Osteocyte (in vitro differentiated cells): ENCODE data around the gene TMEM222. TPM values are rescaled to one million over a fixed set of nuclear protein-coding genes. Genes with fewer than 3 reads are reported as not detected.

Source experiments
- DNase-seq: peaks from one replicate; pipeline ENCODE4 v3.0.0; 2021; ENCODE audit warnings: mixed read lengths; ENCODE audit not compliant: unreplicated experiment; ENCODE audit errors: extremely low spot score
- H3K27ac Mint-ChIP-seq: one replicate; pipeline ENCODE4 v1.8.0; 2021; ENCODE audit warnings: mild to moderate bottlenecking, mixed read lengths; ENCODE audit not compliant: unreplicated experiment
- H3K27me3 Mint-ChIP-seq: one replicate; pipeline ENCODE4 v1.8.0; 2021; ENCODE audit warnings: mixed read lengths; ENCODE audit not compliant: unreplicated experiment
- H3K36me3 Mint-ChIP-seq: one replicate; pipeline ENCODE4 v1.8.0; 2021; ENCODE audit warnings: mixed read lengths; ENCODE audit not compliant: unreplicated experiment
- H3K4me1 Mint-ChIP-seq: one replicate; pipeline ENCODE4 v1.8.0; 2021; ENCODE audit warnings: mixed read lengths; ENCODE audit not compliant: unreplicated experiment
- H3K4me3 Mint-ChIP-seq: one replicate; pipeline ENCODE4 v1.8.0; 2021; ENCODE audit warnings: mild to moderate bottlenecking, moderate library complexity, mixed read lengths; ENCODE audit not compliant: unreplicated experiment
- H3K9me3 Mint-ChIP-seq: one replicate; pipeline ENCODE4 v1.8.0; 2021; ENCODE audit warnings: mixed read lengths; ENCODE audit not compliant: unreplicated experiment
- CTCF ChIP-seq: fragments of 200-600 bp; sonication (generic); IDR thresholded peaks from 2 replicates; pipeline ENCODE4 v1.5.0; 2021; ENCODE audit warnings: antibody characterized with exemption, mild to moderate bottlenecking, moderate library complexity
- total RNA-seq: library from RNA; stranded (reverse); gene quantifications from 2 replicates; pipeline ENCODE4 v1.2.1, GENCODE V29; 2021

Gene TMEM222
- total RNA-seq, 1 donor from 2014 or later, result 46.5 TPM

GRCh38 chr1:27296773-27297291 lies 25.1 kb upstream of the TMEM222 start:
- peak; percentile 67 for TF ChIP-seq CTCF
- Mint-ChIP-seq H3K36me3 (peaks cover 17% of the 10 kb centered on the region), H3K9me3 (no peaks in the 10 kb centered on the region), H3K4me3 (no peak overlapping the region), H3K27ac (no peak overlapping the region), H3K4me1 (peaks cover 41% of the 10 kb centered on the region), H3K27me3 (no peaks in the 10 kb centered on the region)
- peak; percentile 92 for DNase-seq

- H3K27me3 Mint-ChIP-seq, result no peaks in the 10 kb centered on the region
- TF ChIP-seq CTCF, result no peak
- H3K4me1 Mint-ChIP-seq, result peaks cover 46% of the 10 kb centered on the region
- no peaks in the 10 kb centered on the region for H3K9me3 Mint-ChIP-seq
- H3K4me3 Mint-ChIP-seq, result no peak overlapping the region
- no peak for DNase-seq
- H3K36me3 Mint-ChIP-seq, result peaks cover 16% of the 10 kb centered on the region
- H3K27ac Mint-ChIP-seq, result peak overlapping the region; percentile 97
These were observed 24.1 kb upstream of the TMEM222 start for GRCh38 chr1:27297903-27298302.

- no peaks in the 10 kb centered on the region for H3K9me3 Mint-ChIP-seq
- no peak for TF ChIP-seq CTCF
- no peaks in the 10 kb centered on the region for H3K27me3 Mint-ChIP-seq
- peaks cover 14% of the 10 kb centered on the region for H3K36me3 Mint-ChIP-seq
- peaks cover 46% of the 10 kb centered on the region for H3K4me1 Mint-ChIP-seq
- peak overlapping the region; percentile 9 for H3K4me3 Mint-ChIP-seq
- no peak for DNase-seq
- peak overlapping the region; percentile 97 for H3K27ac Mint-ChIP-seq
These were observed 23.2 kb upstream of the TMEM222 start for GRCh38 chr1:27298632-27299384.

GRCh38 chr1:27299385-27300271 lies 22.3 kb upstream of the TMEM222 start:
- TF ChIP-seq CTCF, result no peak
- DNase-seq, result peak; percentile 95
- peak overlapping the region; percentile 97 for H3K27ac Mint-ChIP-seq
- H3K27me3 Mint-ChIP-seq, result no peaks in the 10 kb centered on the region
- H3K4me3 Mint-ChIP-seq, result peak overlapping the region; percentile 9
- peaks cover 20% of the 10 kb centered on the region for H3K36me3 Mint-ChIP-seq
- H3K4me1 Mint-ChIP-seq, result peaks cover 46% of the 10 kb centered on the region
- no peaks in the 10 kb centered on the region for H3K9me3 Mint-ChIP-seq
